Smooth muscle cell (in vitro differentiated cells): ENCODE measurements around the gene AUTS2. TPM values are rescaled to one million over a fixed set of nuclear protein-coding genes. Genes with fewer than 3 reads are reported as not detected.

ENCODE experiments used
- DNase-seq: peaks from one replicate; lab custom pipeline; 2025; ENCODE audit not compliant: unreplicated experiment; lab: John Stamatoyannopoulos, UW
- H2AFZ ChIP-seq: fragments of 200-600 bp; sonication (generic); 2 replicates; pipeline ENCODE4 v1.6.0; 2016; ENCODE audit warnings: antibody characterized with exemption, low read depth, mild to moderate bottlenecking
- H3F3A ChIP-seq: fragments of 200-600 bp; sonication (generic); 2 replicates; pipeline ENCODE4 v1.6.0; 2017; ENCODE audit warnings: antibody characterized with exemption, low read depth
- H3K27ac ChIP-seq: fragments of 200-600 bp; sonication (generic); 2 replicates; pipeline ENCODE4 v1.5.1; 2016; ENCODE audit warnings: low read depth, mild to moderate bottlenecking
- H3K27me3 ChIP-seq: fragments of 200-600 bp; sonication (generic); 2 replicates; pipeline ENCODE4 v1.6.1; 2016; ENCODE audit warnings: low read depth, mild to moderate bottlenecking
- H3K36me3 ChIP-seq: fragments of 200-600 bp; sonication (generic); 2 replicates; pipeline ENCODE4 v1.5.1; 2016; ENCODE audit warnings: low read depth
- H3K4me1 ChIP-seq: fragments of 200-600 bp; sonication (generic); 2 replicates; pipeline ENCODE4 v1.5.1; 2016; ENCODE audit warnings: low read depth
- H3K4me2 ChIP-seq: fragments of 200-600 bp; sonication (generic); 2 replicates; pipeline ENCODE4 v1.6.0; 2016; ENCODE audit warnings: mild to moderate bottlenecking
- H3K4me3 ChIP-seq: fragments of 200-600 bp; sonication (generic); 2 replicates; pipeline ENCODE4 v1.5.1; 2016; ENCODE audit warnings: mild to moderate bottlenecking
- H3K79me2 ChIP-seq: fragments of 200-600 bp; sonication (generic); 2 replicates; pipeline ENCODE4 v1.6.0; 2016; ENCODE audit warnings: low read depth, mild to moderate bottlenecking
- H3K9ac ChIP-seq: fragments of 200-600 bp; sonication (generic); 2 replicates; pipeline ENCODE4 v1.6.0; 2016; ENCODE audit warnings: low read depth
- H3K9me3 ChIP-seq: fragments of 200-600 bp; sonication (generic); replicated peaks from 2 replicates; pipeline ENCODE4 v1.5.1; 2016; ENCODE audit warnings: low read depth
- H4K20me1 ChIP-seq: fragments of 200-600 bp; sonication (generic); 2 replicates; pipeline ENCODE4 v1.6.0; 2016; ENCODE audit warnings: low read depth
- WGBS: methylation state at CpG from one replicate; pipeline ENCODE4 v1.1.7; 2016; ENCODE audit warnings: low lambda C conversion rate; 5-methylcytosine and 5-hydroxymethylcytosine counted together
- polyA plus RNA-seq: library from polyadenylated mRNA; unstranded; fragments of >200 nt; fragmentation: Nextera tagmentation; extraction: Ambion mirVana; gene quantifications from 2 replicates; pipeline ENCODE4 v1.2.1, GENCODE V29; 2016
- total RNA-seq: library from RNA; depleted of rRNA; stranded (reverse); fragments of >200 nt; gene quantifications from 2 replicates; pipeline ENCODE4 v1.2.3, GENCODE V29; 2014
- TF ChIP-seq, protein P1 (sequence below): fragments of 200-600 bp; sonication (generic); IDR thresholded peaks from 2 replicates; pipeline ENCODE4 v1.5.1; 2017; ENCODE audit warnings: borderline replicate concordance, mild to moderate bottlenecking, antibody characterized with exemption; ENCODE audit not compliant: insufficient read depth, poor library complexity, severe bottlenecking

AUTS2 gene
- total and polyA plus RNA-seq, 2 experiments from 2014 or later: 6.5 to 8.6 TPM

DNA sequence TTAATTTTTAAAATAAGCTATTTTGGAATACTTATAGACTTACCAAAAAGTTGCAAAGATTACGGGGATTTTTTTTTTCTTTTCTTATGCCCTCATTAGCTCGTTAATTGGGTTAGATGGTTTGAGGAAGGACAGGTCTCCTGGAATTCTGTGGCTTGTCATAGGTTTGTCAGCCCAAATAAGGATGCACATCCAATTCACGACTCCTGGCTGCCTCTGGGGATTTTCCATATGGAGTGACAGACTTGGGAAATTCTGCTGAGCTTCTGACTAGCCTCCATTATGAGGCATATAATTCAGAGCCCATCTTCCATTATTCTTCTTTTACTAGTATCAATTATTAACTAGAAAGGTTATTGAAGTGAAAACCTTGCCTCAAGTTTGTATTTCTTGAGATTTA lies 102.1 kb downstream of the AUTS2 start:
- Histone ChIP-seq H3K4me2 (no peak overlapping the region), H3K4me1 (no peaks in the 10 kb centered on the region), H3K4me3 (no peak overlapping the region), H4K20me1 (peaks cover 48% of the 10 kb centered on the region), H3F3A (no peaks in the 10 kb centered on the region), H2AFZ (no peak overlapping the region), H3K79me2 (no peaks in the 10 kb centered on the region), H3K9ac (no peak overlapping the region), H3K27me3 (no peaks in the 10 kb centered on the region), H3K27ac (no peak overlapping the region), H3K9me3 (no peaks in the 10 kb centered on the region), H3K36me3 (no peaks in the 10 kb centered on the region)
- DNase-seq: no peak
- TF ChIP-seq, protein P1, sequence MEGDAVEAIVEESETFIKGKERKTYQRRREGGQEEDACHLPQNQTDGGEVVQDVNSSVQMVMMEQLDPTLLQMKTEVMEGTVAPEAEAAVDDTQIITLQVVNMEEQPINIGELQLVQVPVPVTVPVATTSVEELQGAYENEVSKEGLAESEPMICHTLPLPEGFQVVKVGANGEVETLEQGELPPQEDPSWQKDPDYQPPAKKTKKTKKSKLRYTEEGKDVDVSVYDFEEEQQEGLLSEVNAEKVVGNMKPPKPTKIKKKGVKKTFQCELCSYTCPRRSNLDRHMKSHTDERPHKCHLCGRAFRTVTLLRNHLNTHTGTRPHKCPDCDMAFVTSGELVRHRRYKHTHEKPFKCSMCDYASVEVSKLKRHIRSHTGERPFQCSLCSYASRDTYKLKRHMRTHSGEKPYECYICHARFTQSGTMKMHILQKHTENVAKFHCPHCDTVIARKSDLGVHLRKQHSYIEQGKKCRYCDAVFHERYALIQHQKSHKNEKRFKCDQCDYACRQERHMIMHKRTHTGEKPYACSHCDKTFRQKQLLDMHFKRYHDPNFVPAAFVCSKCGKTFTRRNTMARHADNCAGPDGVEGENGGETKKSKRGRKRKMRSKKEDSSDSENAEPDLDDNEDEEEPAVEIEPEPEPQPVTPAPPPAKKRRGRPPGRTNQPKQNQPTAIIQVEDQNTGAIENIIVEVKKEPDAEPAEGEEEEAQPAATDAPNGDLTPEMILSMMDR: no peak
- 63% methylated on average over 3 of the region's 3 CpGs for WGBS

DNA sequence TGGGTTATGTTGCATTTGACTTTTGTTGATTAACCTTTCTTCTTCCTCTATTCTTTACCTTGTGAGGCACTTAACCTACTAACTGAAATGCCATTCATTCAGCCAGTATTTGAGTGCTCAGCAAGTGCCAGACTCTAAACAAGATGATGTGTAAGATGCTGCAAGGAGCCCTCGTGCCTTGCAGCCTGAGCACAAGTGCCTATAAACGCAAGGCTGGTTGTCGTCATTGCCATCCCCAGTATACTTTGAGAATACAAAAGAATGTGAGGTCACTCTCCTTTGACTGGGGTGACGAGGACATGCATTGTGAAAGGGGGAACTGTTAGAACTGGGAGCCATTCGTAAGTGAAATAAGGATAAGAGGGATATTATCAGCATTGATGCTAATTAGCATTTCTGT lies 103.0 kb downstream of the AUTS2 start:
- WGBS: 87% methylated on average over 5 of the region's 5 CpGs
- Histone ChIP-seq H3K9ac (no peak overlapping the region), H3K9me3 (no peaks in the 10 kb centered on the region), H3K27ac (no peak overlapping the region), H3K4me2 (no peak overlapping the region), H2AFZ (no peak overlapping the region), H3F3A (no peaks in the 10 kb centered on the region), H3K27me3 (no peaks in the 10 kb centered on the region), H3K79me2 (no peaks in the 10 kb centered on the region), H3K36me3 (no peaks in the 10 kb centered on the region), H3K4me3 (no peak overlapping the region), H4K20me1 (peaks cover 58% of the 10 kb centered on the region), H3K4me1 (peaks cover 2% of the 10 kb centered on the region)
- DNase-seq: no peak
- TF ChIP-seq, protein P1: no peak

DNA sequence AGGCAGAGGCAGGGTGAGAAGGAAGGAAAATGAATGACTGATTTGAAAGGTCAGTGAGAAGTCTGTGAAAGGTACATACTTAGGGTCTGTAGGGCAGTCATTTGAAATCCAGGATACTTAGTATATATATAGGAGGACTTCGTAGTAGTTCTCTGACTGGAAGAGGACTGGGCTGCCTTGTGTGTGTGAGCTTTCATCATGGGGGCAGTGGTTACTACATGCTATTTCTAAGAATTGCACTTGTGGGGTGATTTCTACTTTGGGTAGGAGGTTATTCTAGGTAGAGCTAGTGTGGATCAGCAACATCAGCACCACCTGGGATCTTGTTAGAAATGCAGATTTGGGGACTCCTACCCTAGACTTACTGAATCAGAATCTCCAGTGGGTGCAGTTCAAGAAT lies 104.1 kb downstream of the AUTS2 start:
- H2AFZ ChIP-seq: no peak overlapping the region
- no peak overlapping the region for H3K27ac ChIP-seq
- TF ChIP-seq, protein P1: no peak
- H3K9me3 ChIP-seq: no peaks in the 10 kb centered on the region
- no peak overlapping the region for H3K4me2 ChIP-seq
- H3K9ac ChIP-seq: no peak overlapping the region
- H3K79me2 ChIP-seq: no peaks in the 10 kb centered on the region
- 86% methylated on average over 1 of the region's 1 CpG for WGBS
- DNase-seq: no peak
- peaks cover 4% of the 10 kb centered on the region for H3K4me1 ChIP-seq
- H3K4me3 ChIP-seq: no peak overlapping the region
- H3K36me3 ChIP-seq: no peaks in the 10 kb centered on the region
- no peaks in the 10 kb centered on the region for H3F3A ChIP-seq
- H3K27me3 ChIP-seq: no peaks in the 10 kb centered on the region
- peaks cover 58% of the 10 kb centered on the region for H4K20me1 ChIP-seq

DNA sequence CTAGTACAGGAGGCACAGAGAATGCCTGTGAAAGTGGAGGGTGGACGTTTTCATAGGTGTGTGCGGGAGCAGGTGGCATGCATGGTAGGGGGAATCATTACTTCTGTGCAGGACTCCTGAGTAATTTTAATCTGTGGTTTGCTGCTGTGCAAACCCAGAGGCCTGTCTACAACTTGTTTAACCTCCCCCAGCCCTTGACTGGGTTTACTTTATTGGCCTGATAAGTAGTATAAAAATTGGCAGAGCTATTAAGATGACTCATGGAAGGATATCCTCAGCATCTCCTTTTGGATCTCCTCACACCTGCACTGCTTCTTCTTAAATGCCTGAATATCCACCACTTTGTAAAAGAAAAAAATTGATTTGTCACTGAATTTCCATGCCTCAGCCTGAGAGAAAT lies 104.8 kb downstream of the AUTS2 start:
- TF ChIP-seq, protein P1: no peak
- Histone ChIP-seq H3K9ac (no peak overlapping the region), H3K27me3 (no peaks in the 10 kb centered on the region), H2AFZ (no peak overlapping the region), H3K79me2 (no peaks in the 10 kb centered on the region), H3K9me3 (no peaks in the 10 kb centered on the region), H3K36me3 (no peaks in the 10 kb centered on the region), H3K4me2 (no peak overlapping the region), H4K20me1 (peaks cover 66% of the 10 kb centered on the region), H3K4me1 (peaks cover 4% of the 10 kb centered on the region), H3K4me3 (no peak overlapping the region), H3K27ac (no peak overlapping the region), H3F3A (no peaks in the 10 kb centered on the region)
- 45% methylated on average over 2 of the region's 2 CpGs for WGBS
- no peak for DNase-seq
